Chondrocyte (in vitro differentiated cells): ENCODE measurements around the gene HDAC9. TPM values are rescaled to one million over a fixed set of nuclear protein-coding genes. Genes with fewer than 3 reads are reported as not detected.

Experiments used
- DNase-seq: peaks from one replicate; pipeline ENCODE4 v3.0.0; 2021; ENCODE audit warnings: mixed read lengths, low spot score
- H3K27ac Mint-ChIP-seq: one replicate; pipeline ENCODE4 v1.8.0; 2021; ENCODE audit warnings: mild to moderate bottlenecking, moderate library complexity, mixed read lengths; ENCODE audit not compliant: unreplicated experiment
- H3K27me3 Mint-ChIP-seq: 2 replicates; pipeline ENCODE4 v1.8.0; 2021; ENCODE audit warnings: low read depth, mixed read lengths
- H3K36me3 Mint-ChIP-seq: 2 replicates; pipeline ENCODE4 v1.8.0; 2021; ENCODE audit warnings: low read depth, mixed read lengths
- H3K4me1 Mint-ChIP-seq: 2 replicates; pipeline ENCODE4 v1.8.0; 2021; ENCODE audit warnings: low read depth, mild to moderate bottlenecking, mixed read lengths
- H3K4me3 Mint-ChIP-seq: one replicate; pipeline ENCODE4 v1.8.0; 2021; ENCODE audit warnings: mild to moderate bottlenecking, moderate library complexity, mixed read lengths; ENCODE audit not compliant: unreplicated experiment
- H3K9me3 Mint-ChIP-seq: 2 replicates; pipeline ENCODE4 v1.8.0; 2021; ENCODE audit warnings: low read depth, mixed read lengths
- total RNA-seq: library from RNA; stranded (reverse); gene quantifications from 3 replicates; pipeline ENCODE4 v1.2.1, GENCODE V29; 2021
- TF ChIP-seq, protein P1 (sequence below): fragments of 200-600 bp; sonication (generic); IDR thresholded peaks from 2 replicates; pipeline ENCODE4 v1.5.0; 2021; ENCODE audit warnings: antibody characterized with exemption, mild to moderate bottlenecking, moderate library complexity

Gene HDAC9
- total RNA-seq, 1 donor from 2014 or later: 5.9 TPM

DNA sequence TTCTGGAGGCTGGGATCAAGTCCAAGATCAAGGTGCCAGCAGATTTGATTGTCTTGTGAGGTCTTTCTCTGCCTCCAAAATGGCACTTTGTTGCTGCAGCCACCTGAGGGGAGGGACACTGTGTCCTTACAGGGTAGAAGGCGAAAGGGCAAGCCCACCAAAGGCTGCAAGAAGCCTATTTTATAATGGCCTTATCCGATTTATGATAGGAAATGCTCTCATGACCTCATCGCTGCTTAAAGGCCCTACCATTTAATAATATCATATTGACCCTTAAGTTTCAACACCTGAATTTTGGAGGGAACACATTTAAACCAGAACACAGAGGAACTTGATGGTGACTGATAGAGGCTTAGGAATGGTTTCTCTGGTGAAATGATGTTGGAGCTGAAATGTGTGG is 325.4 kb downstream of the HDAC9 start:
- Mint-ChIP-seq H3K36me3 (no peaks in the 10 kb centered on the region), H3K27ac (no peak overlapping the region), H3K4me3 (no peak overlapping the region), H3K27me3 (no peaks in the 10 kb centered on the region), H3K9me3 (no peaks in the 10 kb centered on the region), H3K4me1 (no peaks in the 10 kb centered on the region)
- DNase-seq: no peak
- TF ChIP-seq, protein P1, sequence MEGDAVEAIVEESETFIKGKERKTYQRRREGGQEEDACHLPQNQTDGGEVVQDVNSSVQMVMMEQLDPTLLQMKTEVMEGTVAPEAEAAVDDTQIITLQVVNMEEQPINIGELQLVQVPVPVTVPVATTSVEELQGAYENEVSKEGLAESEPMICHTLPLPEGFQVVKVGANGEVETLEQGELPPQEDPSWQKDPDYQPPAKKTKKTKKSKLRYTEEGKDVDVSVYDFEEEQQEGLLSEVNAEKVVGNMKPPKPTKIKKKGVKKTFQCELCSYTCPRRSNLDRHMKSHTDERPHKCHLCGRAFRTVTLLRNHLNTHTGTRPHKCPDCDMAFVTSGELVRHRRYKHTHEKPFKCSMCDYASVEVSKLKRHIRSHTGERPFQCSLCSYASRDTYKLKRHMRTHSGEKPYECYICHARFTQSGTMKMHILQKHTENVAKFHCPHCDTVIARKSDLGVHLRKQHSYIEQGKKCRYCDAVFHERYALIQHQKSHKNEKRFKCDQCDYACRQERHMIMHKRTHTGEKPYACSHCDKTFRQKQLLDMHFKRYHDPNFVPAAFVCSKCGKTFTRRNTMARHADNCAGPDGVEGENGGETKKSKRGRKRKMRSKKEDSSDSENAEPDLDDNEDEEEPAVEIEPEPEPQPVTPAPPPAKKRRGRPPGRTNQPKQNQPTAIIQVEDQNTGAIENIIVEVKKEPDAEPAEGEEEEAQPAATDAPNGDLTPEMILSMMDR: no peak

DNA sequence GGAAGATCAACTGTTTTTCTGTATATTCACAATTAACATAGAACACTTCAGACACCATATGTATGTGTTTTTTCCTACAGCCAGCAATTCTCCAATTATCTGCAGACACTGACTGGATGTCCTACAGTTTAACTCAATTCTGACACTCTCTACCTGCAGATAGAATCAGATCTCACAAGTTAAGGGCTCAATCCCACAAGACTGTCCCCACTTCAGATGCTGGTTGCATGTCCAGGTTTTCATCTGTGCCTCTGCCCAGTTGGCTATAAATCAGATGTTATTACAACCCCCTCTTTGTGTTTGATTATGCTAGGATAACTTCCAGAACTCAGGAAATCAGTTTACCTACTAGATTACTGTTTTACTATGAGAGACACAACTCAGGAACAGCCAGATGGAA is 326.0 kb downstream of the HDAC9 start:
- H3K4me3 Mint-ChIP-seq: no peak overlapping the region

DNA sequence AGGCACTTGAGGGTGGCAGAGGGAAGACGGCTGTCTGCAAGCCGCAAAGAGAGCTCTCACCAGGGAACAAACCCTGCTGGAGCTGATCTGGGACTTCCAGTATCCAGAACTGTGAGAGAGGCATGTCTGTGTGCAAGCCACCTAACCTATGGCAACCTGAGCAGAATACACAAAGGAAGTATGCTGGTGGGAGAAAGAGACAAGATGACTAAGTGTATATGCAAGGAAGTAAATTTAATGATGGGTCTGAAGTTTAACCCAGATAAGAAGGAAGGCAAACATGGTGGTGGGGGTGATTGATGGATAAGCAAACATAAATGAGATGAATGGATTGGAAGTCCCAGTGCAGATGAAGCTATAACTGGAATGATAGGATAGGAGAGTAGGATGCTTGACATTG is 328.6 kb downstream of the HDAC9 start:
- no peaks in the 10 kb centered on the region for H3K36me3 Mint-ChIP-seq
- no peak overlapping the region for H3K4me3 Mint-ChIP-seq
- H3K9me3 Mint-ChIP-seq: no peaks in the 10 kb centered on the region
- no peak for DNase-seq
- TF ChIP-seq, protein P1: no peak
- no peaks in the 10 kb centered on the region for H3K27me3 Mint-ChIP-seq
- no peak overlapping the region for H3K27ac Mint-ChIP-seq
- H3K4me1 Mint-ChIP-seq: peaks cover 9% of the 10 kb centered on the region

More for the DNA sequence above, 326.0 kb downstream of the HDAC9 start:
- no peaks in the 10 kb centered on the region for H3K4me1 Mint-ChIP-seq
- H3K9me3 Mint-ChIP-seq: no peaks in the 10 kb centered on the region
- no peak for DNase-seq
- no peaks in the 10 kb centered on the region for H3K36me3 Mint-ChIP-seq
- TF ChIP-seq, protein P1: no peak
- H3K27me3 Mint-ChIP-seq: no peaks in the 10 kb centered on the region
- H3K27ac Mint-ChIP-seq: no peak overlapping the region

DNA sequence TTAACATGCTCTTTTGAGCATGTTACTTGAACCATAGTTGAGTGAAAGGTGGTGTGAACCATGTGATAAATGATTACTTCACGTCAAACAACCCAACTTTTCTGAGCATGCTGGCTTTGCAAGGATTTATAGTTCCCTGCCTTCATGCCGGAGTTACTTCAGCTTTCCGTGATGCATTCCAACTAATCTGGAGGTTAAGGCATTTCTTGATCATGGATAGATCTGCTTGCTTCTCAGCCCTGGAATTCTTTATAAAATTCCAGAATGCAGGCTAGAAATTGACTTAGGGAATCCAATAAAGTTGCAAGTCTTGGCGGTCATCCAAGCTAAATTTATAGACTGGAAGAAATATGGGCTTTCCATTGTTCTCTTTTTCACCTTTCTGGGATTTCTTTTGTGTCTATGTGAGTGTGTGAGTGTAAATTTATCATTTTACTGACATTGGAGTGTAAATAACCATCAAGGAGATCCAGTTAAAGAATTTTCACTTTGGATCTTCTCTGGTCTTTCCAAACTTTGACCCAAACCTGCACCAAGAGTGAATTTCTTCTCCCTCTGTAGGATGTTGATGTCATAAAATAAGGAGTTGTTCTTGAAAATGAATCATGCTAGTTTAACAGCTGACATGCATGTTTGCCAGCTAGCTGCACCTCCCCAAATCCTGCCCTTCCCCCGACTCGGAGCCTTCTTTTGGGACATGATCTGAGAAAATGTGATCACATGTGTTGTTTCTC is 332.9 kb downstream of the HDAC9 start:
- no peaks in the 10 kb centered on the region for H3K36me3 Mint-ChIP-seq
- no peak overlapping the region for H3K4me3 Mint-ChIP-seq
- peaks cover 23% of the 10 kb centered on the region for H3K4me1 Mint-ChIP-seq
- H3K9me3 Mint-ChIP-seq: no peaks in the 10 kb centered on the region
- TF ChIP-seq, protein P1: no peak
- H3K27ac Mint-ChIP-seq: no peak overlapping the region
- DNase-seq: no peak
- no peaks in the 10 kb centered on the region for H3K27me3 Mint-ChIP-seq

DNA sequence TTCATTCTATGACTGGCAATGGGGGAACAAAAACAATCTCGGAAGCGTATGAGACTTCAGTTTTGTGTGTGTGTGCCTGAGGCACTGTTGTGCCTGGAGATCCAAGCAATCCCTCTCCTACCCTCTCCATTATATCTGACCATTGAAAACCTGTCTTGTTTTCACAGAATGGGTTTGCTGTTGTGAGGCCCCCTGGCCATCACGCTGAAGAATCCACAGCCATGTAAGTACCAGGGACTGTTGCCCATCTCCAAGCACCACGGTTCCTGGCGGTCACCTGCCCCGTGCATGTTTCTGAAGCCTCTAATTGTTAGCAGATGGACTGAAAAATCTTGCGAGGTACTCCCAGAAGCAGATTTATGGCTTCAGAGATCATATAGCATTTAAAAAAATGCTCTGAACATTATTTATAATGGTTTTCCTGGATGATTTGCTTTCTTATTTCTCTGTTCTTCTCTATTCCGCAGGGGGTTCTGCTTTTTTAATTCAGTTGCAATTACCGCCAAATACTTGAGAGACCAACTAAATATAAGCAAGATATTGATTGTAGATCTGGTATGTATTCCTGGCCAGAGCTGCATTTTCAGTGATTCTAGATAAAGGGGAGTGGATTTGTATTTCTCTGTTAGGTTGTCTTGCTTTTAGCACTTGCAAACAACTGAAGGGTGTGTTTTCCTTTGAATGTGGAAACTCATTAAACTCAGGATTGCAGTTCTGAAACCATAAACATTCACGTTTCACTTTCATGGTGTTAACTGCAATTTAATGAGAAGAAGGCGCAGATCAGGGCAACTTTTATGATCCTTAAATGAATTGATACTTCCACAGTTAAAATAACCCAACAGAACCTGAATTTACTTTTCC is 333.7 kb downstream of the HDAC9 start:
- DNase-seq: no peak
- no peaks in the 10 kb centered on the region for H3K36me3 Mint-ChIP-seq
- H3K4me3 Mint-ChIP-seq: no peak overlapping the region
- H3K27ac Mint-ChIP-seq: no peak overlapping the region
- H3K4me1 Mint-ChIP-seq: peaks cover 23% of the 10 kb centered on the region
- H3K27me3 Mint-ChIP-seq: no peaks in the 10 kb centered on the region
- H3K9me3 Mint-ChIP-seq: no peaks in the 10 kb centered on the region
- TF ChIP-seq, protein P1: no peak
